Body of pancreas (tissue), 4 donors: ENCODE measurements around the gene BAZ1A.

Experiments
- POLR2A ChIP-seq, 3 donors: fragments of 450-650 bp; IDR thresholded peaks; one replicate each; pipeline ENCODE4 v1.6.1; 2016; ENCODE audit warnings: antibody characterized with exemption in 3 of 3, mild to moderate bottlenecking in 2 of 3
- TF ChIP-seq, protein P1 (sequence below), 7 experiments: fragments of 450-650 bp in 4 of 7; fragments of 200-600 bp in 3 of 7; sonication (generic) in 3 of 7; IDR thresholded peaks; one replicate each; pipeline ENCODE4 v1.5.1; 2016 to 2019; ENCODE audit warnings: antibody characterized with exemption in 7 of 7

DNA sequence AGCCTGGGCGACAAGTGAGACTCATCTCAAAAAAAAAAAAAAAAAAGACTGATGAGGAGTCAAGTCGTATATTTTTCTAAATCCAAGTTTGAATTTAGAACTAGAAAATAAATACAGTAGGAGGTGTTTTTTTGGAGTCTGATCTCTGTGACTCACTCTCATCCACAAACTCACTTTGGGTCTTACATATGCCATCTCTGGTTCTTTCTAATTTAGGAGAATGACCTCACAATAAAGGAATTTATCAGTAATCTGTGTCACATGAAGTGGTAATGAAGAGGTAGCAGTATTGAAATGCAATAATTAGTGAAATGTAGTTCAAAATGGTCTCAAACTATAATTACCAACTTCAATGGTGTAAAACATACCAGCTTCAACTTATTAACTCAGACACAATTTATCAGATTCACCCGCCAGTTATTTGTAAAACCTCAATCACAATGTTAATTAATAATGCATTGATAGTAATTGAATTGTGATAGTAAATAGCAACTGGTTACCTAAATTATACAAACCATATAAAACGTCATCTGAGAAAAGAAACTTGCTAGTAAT is 156.3 kb downstream of the BAZ1A start:
- TF ChIP-seq POLR2A (IDR thresholded peaks at IDR 0.05): no peak
- TF ChIP-seq, protein P1, sequence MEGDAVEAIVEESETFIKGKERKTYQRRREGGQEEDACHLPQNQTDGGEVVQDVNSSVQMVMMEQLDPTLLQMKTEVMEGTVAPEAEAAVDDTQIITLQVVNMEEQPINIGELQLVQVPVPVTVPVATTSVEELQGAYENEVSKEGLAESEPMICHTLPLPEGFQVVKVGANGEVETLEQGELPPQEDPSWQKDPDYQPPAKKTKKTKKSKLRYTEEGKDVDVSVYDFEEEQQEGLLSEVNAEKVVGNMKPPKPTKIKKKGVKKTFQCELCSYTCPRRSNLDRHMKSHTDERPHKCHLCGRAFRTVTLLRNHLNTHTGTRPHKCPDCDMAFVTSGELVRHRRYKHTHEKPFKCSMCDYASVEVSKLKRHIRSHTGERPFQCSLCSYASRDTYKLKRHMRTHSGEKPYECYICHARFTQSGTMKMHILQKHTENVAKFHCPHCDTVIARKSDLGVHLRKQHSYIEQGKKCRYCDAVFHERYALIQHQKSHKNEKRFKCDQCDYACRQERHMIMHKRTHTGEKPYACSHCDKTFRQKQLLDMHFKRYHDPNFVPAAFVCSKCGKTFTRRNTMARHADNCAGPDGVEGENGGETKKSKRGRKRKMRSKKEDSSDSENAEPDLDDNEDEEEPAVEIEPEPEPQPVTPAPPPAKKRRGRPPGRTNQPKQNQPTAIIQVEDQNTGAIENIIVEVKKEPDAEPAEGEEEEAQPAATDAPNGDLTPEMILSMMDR (IDR thresholded peaks at IDR 0.05): no peak
